H1 (cell line): ENCODE results near the gene LHFPL2. TPM values are rescaled to one million over a fixed set of nuclear protein-coding genes. Genes with fewer than 3 reads are reported as not detected.

ENCODE experiments used
- PHF8 ChIP-seq: fragments of 200-600 bp; sonication (generic); conservative IDR thresholded peaks from 2 replicates; pipeline ENCODE4 v1.7.1; 2012; ENCODE audit warnings: low read depth, mild to moderate bottlenecking, inconsistent platforms, low read length, moderate library complexity
- RXRA ChIP-seq: IDR thresholded peaks from 2 replicates; pipeline ENCODE4 v1.6.1; 2011; ENCODE audit warnings: low read depth, mild to moderate bottlenecking, low read length, moderate library complexity; ENCODE audit not compliant: insufficient read depth
- SAP30 ChIP-seq: fragments of 300-600 bp; sonication (generic); IDR thresholded peaks from 2 replicates; pipeline ENCODE4 v1.7.1; 2012; ENCODE audit warnings: low read length, moderate library complexity, mild to moderate bottlenecking, inconsistent platforms; ENCODE audit not compliant: insufficient read depth, insufficient replicate concordance
- ZNF274 ChIP-seq: IDR thresholded peaks from 2 replicates; pipeline ENCODE4 v1.7.0; 2012; ENCODE audit warnings: low read length, borderline replicate concordance; ENCODE audit errors: extremely low read depth
- polyA plus RNA-seq, 7 experiments: library from polyadenylated mRNA; depleted of rRNA in 3 of 7; stranded (reverse) in 5 of 7; unstranded in 2 of 7; fragments of >200 nt in 5 of 7; fragments of 200-250 nt in 2 of 7; gene quantifications; 1 replicate in 5 of 7; 2 replicates in 1 of 7; 4 replicates in 1 of 7; pipeline versions ENCODE4 v1.2.1 to v1.2.3, GENCODE V29; 2011 to 2013; ENCODE audit warnings: missing spikeins in 2 of 7, mixed read lengths in 2 of 7
- total RNA-seq: library from RNA; stranded (reverse); fragmentation: NEBNext Ultra II Directional; extraction: Animal tissue kit (Norgen Biotek cat#: 25700); gene quantifications from 2 replicates; pipeline ENCODE4 v1.2.1, GENCODE V29; 2021
- TF ChIP-seq, protein P1 (sequence below): IDR thresholded peaks from 2 replicates; pipeline ENCODE4 v1.6.1; 2012; ENCODE audit warnings: inconsistent platforms

Gene LHFPL2
- total and polyA plus RNA-seq, 2 of the 8 experiments (the other 6 are each of a cell fraction or from before 2014, with no cell fraction given): 9.6 to 43.0 TPM

DNA sequence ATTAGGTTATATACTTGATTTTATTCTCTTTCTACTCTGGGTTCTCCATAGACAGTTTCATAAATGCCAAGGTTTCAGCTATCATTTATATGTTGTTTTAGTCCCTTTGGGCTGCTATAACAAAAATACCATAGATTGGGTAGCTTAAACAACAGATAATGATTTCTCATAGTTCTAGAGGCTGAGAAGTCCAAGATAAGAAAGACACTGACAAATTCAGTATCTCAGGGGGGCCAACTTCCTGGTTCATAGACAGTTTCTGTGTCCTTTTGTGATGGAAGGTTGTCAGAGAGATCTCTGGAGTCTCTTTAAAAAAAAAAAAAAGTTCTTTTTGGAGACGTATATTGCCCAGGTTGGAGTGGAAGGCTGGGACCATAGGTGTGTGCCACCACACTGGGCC, 174.8 kb downstream of the LHFPL2 start (continued):
- TF ChIP-seq RXRA (no peak), SAP30 (no peak), ZNF274 (no peak), PHF8 (no peak)
- TF ChIP-seq, protein P1, sequence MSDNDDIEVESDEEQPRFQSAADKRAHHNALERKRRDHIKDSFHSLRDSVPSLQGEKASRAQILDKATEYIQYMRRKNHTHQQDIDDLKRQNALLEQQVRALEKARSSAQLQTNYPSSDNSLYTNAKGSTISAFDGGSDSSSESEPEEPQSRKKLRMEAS: no peak
